HepG2 (cell line): ENCODE measurements around the gene YIF1A. TPM values are rescaled to one million over a fixed set of nuclear protein-coding genes. Genes with fewer than 3 reads are reported as not detected.

Source experiments
- ATAC-seq: fragments of 200-7000 bp; cut with Tn5 transposase; 3 replicates; pipeline ENCODE4 v1.9.1; 2020; ENCODE audit warnings: mild to moderate bottlenecking, moderate library complexity
- BruUV-seq: library from RNA; stranded (reverse); fragments of 400-500 nt; replicated peaks from 2 replicates; lab custom pipeline; 2021; lab: Mats Ljungman, UMichigan
- CTCF ChIA-PET: fragments of 300-600 bp; formaldehyde crosslinking; extraction: SDS; loops from one replicate; lab custom pipeline; 2021; ENCODE audit warnings: low total read pairs, inconsistent platforms, low intra/inter-chr PET ratio; lab: Yijun Ruan, JAX
- POLR2A ChIA-PET: fragments of 350-600 bp; sonication (Branson Sonifier 250); formaldehyde crosslinking; loops from one replicate; lab custom pipeline; 2020; ENCODE audit warnings: antibody characterized with exemption, inconsistent platforms; lab: Yijun Ruan, JAX
- DNase-seq: peaks from one replicate; pipeline ENCODE4 v3.0.0-alpha.2; 2015; ENCODE audit warnings: low spot score
- FAIRE-seq: peaks from 3 replicates; lab custom pipeline; 2011; peaks lifted over from hg19 to GRCh38; lab: Jason Lieb, UNC
- H2AFZ ChIP-seq: one replicate; pipeline ENCODE4 v1.6.1; 2011; ENCODE audit warnings: low read length, inconsistent platforms
- H3K27ac ChIP-seq: fragments of 300-600 bp; 3 replicates; pipeline ENCODE4 v1.8.0; 2011; ENCODE audit warnings: mixed run types, mild to moderate bottlenecking, mixed read lengths, low read length, inconsistent platforms; ENCODE audit not compliant: insufficient read depth; ENCODE audit errors: extremely low read length
- H3K27me3 ChIP-seq, 2 experiments: fragments of 200-600 bp in 1 of 2; 2 replicates in 1 of 2; 3 replicates in 1 of 2; pipeline versions ENCODE4 v1.6.0 to v1.8.0; 2011; ENCODE audit warnings: low read length in 2 of 2, mild to moderate bottlenecking in 2 of 2, moderate library complexity in 2 of 2, inconsistent platforms in 1 of 2; ENCODE audit not compliant: insufficient read depth in 2 of 2, control insufficient read depth in 1 of 2
- H3K36me3 ChIP-seq, 2 experiments: fragments of 200-600 bp in 1 of 2; replicated peaks in 1 of 2; 2 replicates in 1 of 2; 3 replicates in 1 of 2; pipeline versions ENCODE4 v1.5.1 to v1.8.0; 2011; ENCODE audit warnings: low read length in 2 of 2, inconsistent platforms in 1 of 2; ENCODE audit not compliant: insufficient read depth in 2 of 2, control insufficient read depth in 1 of 2
- H3K4me1 ChIP-seq: 2 replicates; pipeline ENCODE4 v1.5.1; 2012; ENCODE audit warnings: low read length, inconsistent platforms; ENCODE audit not compliant: insufficient read depth
- H3K4me2 ChIP-seq: 2 replicates; pipeline ENCODE4 v1.6.0; 2011; ENCODE audit warnings: low read depth, low read length, inconsistent platforms
- H3K4me3 ChIP-seq, 3 experiments: fragments of 200-600 bp in 1 of 3; sonication (generic), shearing (Covaris generic) in 1 of 3; replicated peaks in 1 of 3; 2 replicates each; pipeline ENCODE4 v1.5.1; 2011 to 2016; ENCODE audit warnings: low read length in 3 of 3, inconsistent platforms in 2 of 3, low read depth in 2 of 3, mild to moderate bottlenecking in 2 of 3, control low read depth in 1 of 3, mixed read lengths in 1 of 3; ENCODE audit not compliant: insufficient read depth in 1 of 3
- H3K79me2 ChIP-seq: one replicate; pipeline ENCODE4 v1.6.1; 2011; ENCODE audit warnings: low read length, inconsistent platforms; ENCODE audit not compliant: insufficient read depth
- H3K9ac ChIP-seq: 2 replicates; pipeline ENCODE4 v1.6.0; 2011; ENCODE audit warnings: mild to moderate bottlenecking, low read depth, low read length, inconsistent platforms; ENCODE audit not compliant: insufficient read depth
- H3K9me3 ChIP-seq: 2 replicates; pipeline ENCODE4 v1.5.1; 2012; ENCODE audit warnings: mild to moderate bottlenecking, low read length
- H4K20me1 ChIP-seq: 2 replicates; pipeline ENCODE4 v1.6.0; 2011; ENCODE audit warnings: inconsistent platforms, mild to moderate bottlenecking, low read length, moderate library complexity; ENCODE audit not compliant: insufficient read depth
- ARID4A ChIP-seq: sonication (generic); formaldehyde crosslinking; IDR thresholded peaks from 2 replicates; pipeline ENCODE4 v1.5.0; 2020; ENCODE audit warnings: mild to moderate bottlenecking, missing genetic modification reagents, borderline replicate concordance
- FOXA3 ChIP-seq: IDR thresholded peaks from 2 replicates; pipeline ENCODE4 v1.6.1; 2016; ENCODE audit warnings: missing genetic modification reagents, missing compliant biosample characterization
- FOXK1 ChIP-seq: sonication (generic); formaldehyde crosslinking; IDR thresholded peaks from 2 replicates; pipeline ENCODE4 v1.4.0; 2020; ENCODE audit warnings: low read depth, missing genetic modification reagents, borderline replicate concordance
- HBP1 ChIP-seq: IDR thresholded peaks from 2 replicates; pipeline ENCODE4 v1.6.1; 2016; ENCODE audit warnings: low read depth, control low read depth
- KAT2B ChIP-seq: fragments of 150-350 bp; IDR thresholded peaks from 2 replicates; pipeline ENCODE4 v1.6.1; 2014; ENCODE audit warnings: low read depth, low read length, borderline replicate concordance
- MTA1 ChIP-seq: sonication (generic); formaldehyde crosslinking; IDR thresholded peaks from 2 replicates; pipeline ENCODE4 v1.4.0; 2020; ENCODE audit warnings: missing genetic modification reagents, mild to moderate bottlenecking, borderline replicate concordance
- TBX3 ChIP-seq: fragments of 450-650 bp; IDR thresholded peaks from 2 replicates; pipeline ENCODE4 v1.6.1; 2017; ENCODE audit warnings: antibody characterized with exemption, mild to moderate bottlenecking, inconsistent platforms, borderline replicate concordance
- ZBTB20 ChIP-seq: sonication (generic); formaldehyde crosslinking; IDR thresholded peaks from 2 replicates; pipeline ENCODE4 v1.8.1; 2023; ENCODE audit warnings: missing genetic modification reagents, low read depth, mild to moderate bottlenecking, borderline replicate concordance
- ZNF230 ChIP-seq: sonication (generic); formaldehyde crosslinking; IDR thresholded peaks from 2 replicates; pipeline ENCODE4 v1.4.0; 2020; ENCODE audit warnings: mild to moderate bottlenecking, missing genetic modification reagents
- ZNF256 ChIP-seq: sonication (generic); formaldehyde crosslinking; conservative IDR thresholded peaks from 2 replicates; pipeline ENCODE4 v1.4.0; 2020; ENCODE audit warnings: missing genetic modification reagents
- ZNF33B ChIP-seq: sonication (generic); formaldehyde crosslinking; IDR thresholded peaks from 2 replicates; pipeline ENCODE4 v1.5.1; 2020; ENCODE audit warnings: mild to moderate bottlenecking, missing genetic modification reagents
- ZNF432 ChIP-seq: sonication (generic); formaldehyde crosslinking; IDR thresholded peaks from 2 replicates; pipeline ENCODE4 v1.5.0; 2020; ENCODE audit warnings: missing genetic modification reagents, mild to moderate bottlenecking, borderline replicate concordance
- ZNF576 ChIP-seq: sonication (generic); formaldehyde crosslinking; IDR thresholded peaks from 2 replicates; pipeline ENCODE4 v1.4.0; 2020; ENCODE audit warnings: mild to moderate bottlenecking, missing genetic modification reagents
- WGBS: methylation state at CpG from one replicate; pipeline ENCODE4 v1.1.6; 2017; ENCODE audit warnings: low lambda C conversion rate; 5-methylcytosine and 5-hydroxymethylcytosine counted together
- in situ Hi-C: cut with HindIII; loops from 2 replicates; pipeline ENCODE4 v1.10.0; 2017; ENCODE audit warnings: low pct_unique_long_range_greater_than_20kb; ENCODE audit not compliant: extremely low pct_ligation_motif_present
- intact Hi-C: fragments of 100-400 bp; cut with micrococcal nuclease; formaldehyde crosslinking; loops from one replicate; pipeline ENCODE4 v1.10.0; 2022; ENCODE audit not compliant: unreplicated experiment
- polyA plus RNA-seq, 8 experiments: library from polyadenylated mRNA; depleted of rRNA in 3 of 8; stranded (reverse) in 7 of 8; unstranded in 1 of 8; fragments of >200 nt; fragmentation: Illumina TruSeq in 4 of 8; extraction: Trizol in 4 of 8; gene quantifications; 2 replicates each; pipeline versions ENCODE4 v1.2.1 to v1.2.3, GENCODE V29; 2011 to 2016; ENCODE audit warnings: low read depth in 4 of 8, missing spikeins in 1 of 8, mixed read lengths in 1 of 8; ENCODE audit not compliant: insufficient read depth in 1 of 8
- total RNA-seq, 5 experiments: library from RNA; depleted of rRNA; stranded (reverse); fragments of >200 nt; fragmentation: Illumina TruSeq; extraction: Trizol; gene quantifications; 2 replicates each; pipeline ENCODE4 v1.2.3, GENCODE V29; 2016; ENCODE audit warnings: low read depth in 1 of 5

The YIF1A gene
- total and polyA plus RNA-seq, 2 of the 13 experiments (the other 11 are each of a cell fraction or from before 2014, with no cell fraction given): 133 to 145 TPM

GRCh38 chr11:66275396-66275795 is 13.5 kb downstream of the YIF1A start:
- FAIRE-seq (no peak), DNase-seq (no peak), ATAC-seq (no peak)
- ChIA-PET POLR2A (no interaction called here), CTCF (no interaction called here)
- Histone ChIP-seq H3K27me3 (peaks cover 3 to 9% of the 10 kb centered on the region in 2 experiments; a peak in 3 of 5 replicates), H3K4me3 (no peak overlapping the region), H3K9me3 (no peaks in the 10 kb centered on the region), H2AFZ (no peak overlapping the region), H3K4me2 (no peak overlapping the region), H3K27ac (no peak overlapping the region), H4K20me1 (0 out of 2 replicates have a peak, but pooled peaks cover 2% of the 10 kb centered on the region), H3K9ac (no peak overlapping the region), H3K36me3 (peaks cover 25 to 38% of the 10 kb centered on the region in 2 experiments), H3K79me2 (peaks cover 7% of the 10 kb centered on the region), H3K4me1 (peaks cover 25% of the 10 kb centered on the region)
- TF ChIP-seq MTA1 (CRISPR knock-in tag) (no peak), KAT2B (no peak), ZNF230 (no peak), ZNF576 (CRISPR knock-in tag) (no peak), ZBTB20 (no peak), ZNF256 (no peak), FOXA3 (no peak), FOXK1 (CRISPR knock-in tag) (no peak), TBX3 (no peak), HBP1 (CRISPR knock-in tag) (no peak), ZNF432 (no peak), ARID4A (CRISPR knock-in tag) (no peak), ZNF33B (CRISPR knock-in tag) (no peak)
- in situ Hi-C loops (no loop called here), intact Hi-C loops (no loop called here)
- WGBS: 100% methylated on average over 7 of the region's 8 CpGs
- no TSS peak for BruUV-seq
